Measurements from ENCODE around the gene NDC80. TPM values are rescaled to one million over a fixed set of nuclear protein-coding genes. Genes with fewer than 3 reads are reported as not detected.
A peak's percentile ranks its signal among the peaks of the same experiment; 100 is the strongest.

NDC80 gene
- total RNA-seq, 1 donor from 2014 or later: 98.1 TPM

GRCh38 chr18:2635586-2635985, 64.2 kb downstream of the NDC80 start:
- H3K36me3 ChIP-seq: no peaks in the 10 kb centered on the region
- TF ChIP-seq EZH2phosphoT487 (IDR thresholded peaks at IDR 0.05) (no peak), CTCF (IDR thresholded peaks at IDR 0.05) (no peak), EZH2 (IDR thresholded peaks at IDR 0.05) (no peak)
- no peaks in the 10 kb centered on the region for H3F3A ChIP-seq (ENCODE audit: low read depth)
- no peak overlapping the region for H3K4me2 ChIP-seq
- no peaks in the 10 kb centered on the region for H3K79me2 ChIP-seq (ENCODE audit: low read depth)
- H4K20me1 ChIP-seq (ENCODE audit: low read depth): no peaks in the 10 kb centered on the region
- no peaks in the 10 kb centered on the region for H3K27me3 ChIP-seq
- no peak overlapping the region for H3K27ac Mint-ChIP-seq
- no peak for DNase-seq (ENCODE audit: low spot score)
- H3K4me1 ChIP-seq: no peaks in the 10 kb centered on the region
- peaks cover 14% of the 10 kb centered on the region for H3K9me3 Mint-ChIP-seq
- no peak overlapping the region for H3K4me3 Mint-ChIP-seq
- no peak overlapping the region for H2AFZ ChIP-seq (replicated peaks)
- H3K9me3 ChIP-seq (ENCODE audit: low read depth): no peaks in the 10 kb centered on the region
- peaks cover 3% of the 10 kb centered on the region for H3K27me3 Mint-ChIP-seq (ENCODE audit: insufficient read depth, low read depth)
- no peak overlapping the region for H3K9ac ChIP-seq
- H3K36me3 Mint-ChIP-seq: no peaks in the 10 kb centered on the region
- no peak overlapping the region for H3K4me3 ChIP-seq
- H3K27ac ChIP-seq: no peak overlapping the region
- H3K4me1 Mint-ChIP-seq: peaks cover 2% of the 10 kb centered on the region

GRCh38 chr18:2636126-2636631, 64.8 kb downstream of the NDC80 start:
- DNase-seq (ENCODE audit: low spot score): no peak
- H3K27me3 Mint-ChIP-seq (ENCODE audit: insufficient read depth, low read depth): peaks cover 3% of the 10 kb centered on the region

GRCh38 chr18:2641638-2642037, 70.3 kb downstream of the NDC80 start:
- H3K27ac ChIP-seq: no peak overlapping the region
- H3F3A ChIP-seq (ENCODE audit: low read depth): no peaks in the 10 kb centered on the region
- TF ChIP-seq EZH2 (IDR thresholded peaks at IDR 0.05): no peak
- no peak for TF ChIP-seq CTCF (IDR thresholded peaks at IDR 0.05)
- TF ChIP-seq EZH2phosphoT487 (IDR thresholded peaks at IDR 0.05): no peak
- no peaks in the 10 kb centered on the region for H3K27me3 ChIP-seq
- H3K27ac Mint-ChIP-seq: no peak overlapping the region
- no peak for DNase-seq (ENCODE audit: low spot score)
- H3K36me3 Mint-ChIP-seq: no peaks in the 10 kb centered on the region
- H3K4me3 Mint-ChIP-seq: no peak overlapping the region
- peaks cover 2% of the 10 kb centered on the region for H3K27me3 Mint-ChIP-seq (ENCODE audit: insufficient read depth, low read depth)
- no peaks in the 10 kb centered on the region for H3K9me3 ChIP-seq (ENCODE audit: low read depth)
- no peaks in the 10 kb centered on the region for H3K79me2 ChIP-seq (ENCODE audit: low read depth)
- no peak overlapping the region for H2AFZ ChIP-seq (replicated peaks)
- H3K4me1 ChIP-seq: no peaks in the 10 kb centered on the region
- H3K36me3 ChIP-seq: no peaks in the 10 kb centered on the region
- H3K9me3 Mint-ChIP-seq: no peaks in the 10 kb centered on the region
- H3K4me3 ChIP-seq: no peak overlapping the region
- H3K9ac ChIP-seq: no peak overlapping the region
- H3K4me2 ChIP-seq: no peak overlapping the region
- no peaks in the 10 kb centered on the region for H4K20me1 ChIP-seq (ENCODE audit: low read depth)
- H3K4me1 Mint-ChIP-seq: peaks cover 5% of the 10 kb centered on the region

More at GRCh38 chr18:2636126-2636631, 64.8 kb downstream of the NDC80 start:
- Histone ChIP-seq H3K9ac (no peak overlapping the region), H2AFZ (replicated peaks) (peak overlapping the region; percentile 28), H3K4me3 (no peak overlapping the region), H3K4me2 (no peak overlapping the region), H3K4me1 (no peaks in the 10 kb centered on the region), H3K27ac (no peak overlapping the region), H3K9me3 (ENCODE audit: low read depth) (no peaks in the 10 kb centered on the region), H3K79me2 (ENCODE audit: low read depth) (no peaks in the 10 kb centered on the region), H3F3A (ENCODE audit: low read depth) (no peaks in the 10 kb centered on the region), H4K20me1 (ENCODE audit: low read depth) (no peaks in the 10 kb centered on the region), H3K27me3 (no peaks in the 10 kb centered on the region), H3K36me3 (no peaks in the 10 kb centered on the region)
- H3K36me3 Mint-ChIP-seq: no peaks in the 10 kb centered on the region
- H3K4me1 Mint-ChIP-seq: peaks cover 2% of the 10 kb centered on the region
- H3K4me3 Mint-ChIP-seq: no peak overlapping the region
- H3K9me3 Mint-ChIP-seq: peaks cover 14% of the 10 kb centered on the region
- TF ChIP-seq EZH2phosphoT487 (IDR thresholded peaks at IDR 0.05) (no peak), EZH2 (IDR thresholded peaks at IDR 0.05) (no peak), CTCF (IDR thresholded peaks at IDR 0.05) (no peak)
- no peak overlapping the region for H3K27ac Mint-ChIP-seq

Measured in neural progenitor cell (in vitro differentiated cells).